GM23338 (cell line): ENCODE data around the gene HMGCS2. TPM values are rescaled to one million over a fixed set of nuclear protein-coding genes. Genes with fewer than 3 reads are reported as not detected.

ENCODE experiments used
- ATAC-seq: fragments of 200-7000 bp; cut with Tn5 transposase; 3 replicates; pipeline ENCODE4 v1.9.1; 2020
- DNase-seq: peaks from one replicate; pipeline ENCODE4 v3.0.0-alpha.2; 2015; ENCODE audit warnings: low spot score
- H2AFZ ChIP-seq: fragments of 200-600 bp; sonication (generic); 2 replicates; pipeline ENCODE4 v1.8.0; 2016; ENCODE audit warnings: antibody characterized with exemption, mild to moderate bottlenecking, moderate library complexity
- H3F3A ChIP-seq: fragments of 200-600 bp; sonication (generic); replicated peaks from 2 replicates; pipeline ENCODE4 v1.8.0; 2017; ENCODE audit warnings: antibody characterized with exemption, mixed run types, low read depth
- H3K27ac ChIP-seq: fragments of 200-600 bp; sonication (generic); 2 replicates; pipeline ENCODE4 v1.6.1; 2016; ENCODE audit warnings: low read depth
- H3K27me3 ChIP-seq: fragments of 200-600 bp; sonication (generic); 2 replicates; pipeline ENCODE4 v1.8.0; 2016; ENCODE audit warnings: mild to moderate bottlenecking, mixed run types, moderate library complexity; ENCODE audit not compliant: insufficient read depth
- H3K36me3 ChIP-seq: fragments of 200-600 bp; sonication (generic); 2 replicates; pipeline ENCODE4 v1.8.0; 2016; ENCODE audit warnings: mild to moderate bottlenecking; ENCODE audit not compliant: insufficient read depth
- H3K4me1 ChIP-seq: fragments of 200-600 bp; sonication (generic); 2 replicates; pipeline ENCODE4 v1.8.0; 2016; ENCODE audit warnings: mild to moderate bottlenecking, moderate library complexity; ENCODE audit not compliant: insufficient read depth
- H3K4me2 ChIP-seq: fragments of 200-600 bp; sonication (generic); 2 replicates; pipeline ENCODE4 v1.7.1; 2017; ENCODE audit warnings: mixed run types
- H3K4me3 ChIP-seq: fragments of 200-600 bp; sonication (generic); 2 replicates; pipeline ENCODE4 v1.6.1; 2016; ENCODE audit warnings: mixed run types
- H3K79me2 ChIP-seq: fragments of 200-600 bp; sonication (generic); replicated peaks from 2 replicates; pipeline ENCODE4 v1.8.0; 2017; ENCODE audit warnings: mild to moderate bottlenecking; ENCODE audit not compliant: insufficient read depth
- H3K9me2 ChIP-seq: fragments of 200-600 bp; sonication (generic); 2 replicates; pipeline ENCODE4 v1.8.0; 2017; ENCODE audit not compliant: insufficient read depth
- H4K20me1 ChIP-seq: fragments of 200-600 bp; sonication (generic); replicated peaks from 2 replicates; pipeline ENCODE4 v1.8.0; 2017; ENCODE audit warnings: mild to moderate bottlenecking; ENCODE audit not compliant: insufficient read depth
- H3K27ac Mint-ChIP-seq: 2 replicates; pipeline ENCODE4 v1.8.0; 2020; ENCODE audit warnings: inconsistent platforms, mild to moderate bottlenecking, moderate library complexity, mixed read lengths
- H3K27me3 Mint-ChIP-seq: 3 replicates; pipeline ENCODE4 v1.8.0; 2022; ENCODE audit warnings: low read depth, mild to moderate bottlenecking, moderate library complexity, mixed read lengths, inconsistent platforms; ENCODE audit not compliant: insufficient read depth, poor library complexity
- H3K36me3 Mint-ChIP-seq: 3 replicates; pipeline ENCODE4 v1.8.0; 2021; ENCODE audit warnings: low read depth, mild to moderate bottlenecking, inconsistent platforms, moderate library complexity, mixed read lengths
- H3K4me1 Mint-ChIP-seq: 3 replicates; pipeline ENCODE4 v1.8.0; 2020; ENCODE audit warnings: mild to moderate bottlenecking, inconsistent platforms, mixed read lengths
- H3K4me3 Mint-ChIP-seq: 3 replicates; pipeline ENCODE4 v1.8.0; 2021; ENCODE audit warnings: moderate library complexity, mild to moderate bottlenecking, inconsistent platforms, mixed read lengths
- H3K9me3 Mint-ChIP-seq: 3 replicates; pipeline ENCODE4 v1.8.0; 2020; ENCODE audit warnings: moderate library complexity, mild to moderate bottlenecking, inconsistent platforms, mixed read lengths
- CREB1 ChIP-seq: fragments of 250-450 bp; sonication (Bioruptor Pico); IDR thresholded peaks from 2 replicates; pipeline ENCODE4 v1.5.0; 2020; ENCODE audit warnings: low read depth, mild to moderate bottlenecking, moderate library complexity
- EZH2 ChIP-seq: fragments of 200-600 bp; sonication (generic); IDR thresholded peaks from one replicate; pipeline ENCODE4 v1.8.0; 2017; ENCODE audit warnings: antibody characterized with exemption, mild to moderate bottlenecking, low read depth; ENCODE audit not compliant: unreplicated experiment
- EZH2phosphoT487 ChIP-seq: fragments of 200-600 bp; sonication (generic); IDR thresholded peaks from one replicate; pipeline ENCODE4 v1.8.1; 2018; ENCODE audit warnings: antibody characterized with exemption; ENCODE audit not compliant: unreplicated experiment
- JUNB ChIP-seq: IDR thresholded peaks from one replicate; pipeline ENCODE4 v1.6.1; 2016; ENCODE audit warnings: antibody characterized with exemption; ENCODE audit not compliant: unreplicated experiment
- NANOG ChIP-seq: IDR thresholded peaks from 2 replicates; pipeline ENCODE4 v1.6.1; 2016; ENCODE audit warnings: antibody characterized with exemption, borderline replicate concordance
- POLR2AphosphoS5 ChIP-seq: IDR thresholded peaks from 2 replicates; pipeline ENCODE4 v1.6.1; 2016; ENCODE audit warnings: antibody characterized with exemption, low read depth
- STAT1 ChIP-seq: IDR thresholded peaks from one replicate; pipeline ENCODE4 v1.6.1; 2016; ENCODE audit warnings: antibody characterized with exemption; ENCODE audit not compliant: unreplicated experiment
- ZNF114 ChIP-seq: fragments of 250-450 bp; sonication (Bioruptor Pico); IDR thresholded peaks from 2 replicates; pipeline ENCODE4 v1.5.0; 2020; ENCODE audit warnings: mild to moderate bottlenecking, moderate library complexity
- ZNF331 ChIP-seq: fragments of 250-450 bp; sonication (Bioruptor Pico); IDR thresholded peaks from 2 replicates; pipeline ENCODE4 v1.5.0; 2020; ENCODE audit warnings: low read depth, mild to moderate bottlenecking, moderate library complexity
- polyA plus RNA-seq: library from polyadenylated mRNA; unstranded; fragments of >200 nt; fragmentation: Nextera tagmentation; extraction: Ambion mirVana; gene quantifications from 2 replicates; pipeline ENCODE4 v1.2.1, GENCODE V29; 2016
- total RNA-seq: library from RNA; depleted of rRNA; stranded (reverse); fragments of >200 nt; shearing (Covaris generic); gene quantifications from 2 replicates; pipeline ENCODE4 v1.2.3, GENCODE V29; 2014
- TF ChIP-seq, protein P1 (sequence below): fragments of 250-450 bp; sonication (Bioruptor Pico); IDR thresholded peaks from 2 replicates; pipeline ENCODE4 v1.5.0; 2020; ENCODE audit warnings: mild to moderate bottlenecking, moderate library complexity
- TF ChIP-seq, protein P2 (sequence below): IDR thresholded peaks from one replicate; pipeline ENCODE4 v1.6.1; 2018; ENCODE audit warnings: antibody characterized with exemption; ENCODE audit not compliant: unreplicated experiment
- TF ChIP-seq, protein P3 (sequence below): IDR thresholded peaks from 2 replicates; pipeline ENCODE4 v1.6.1; 2016; ENCODE audit warnings: antibody characterized with exemption
- TF ChIP-seq, protein P4 (sequence below), 2 experiments: fragments of 200-600 bp in 1 of 2; sonication (generic) in 1 of 2; conservative IDR thresholded peaks; 2 replicates each; pipeline versions ENCODE4 v1.5.1 to v1.6.1; 2016 to 2017; ENCODE audit warnings: antibody characterized with exemption in 2 of 2, low read depth in 2 of 2, mild to moderate bottlenecking in 2 of 2, moderate library complexity in 1 of 2

HMGCS2 gene
- total and polyA plus RNA-seq, 2 experiments from 2014 or later: not detected

DNA sequence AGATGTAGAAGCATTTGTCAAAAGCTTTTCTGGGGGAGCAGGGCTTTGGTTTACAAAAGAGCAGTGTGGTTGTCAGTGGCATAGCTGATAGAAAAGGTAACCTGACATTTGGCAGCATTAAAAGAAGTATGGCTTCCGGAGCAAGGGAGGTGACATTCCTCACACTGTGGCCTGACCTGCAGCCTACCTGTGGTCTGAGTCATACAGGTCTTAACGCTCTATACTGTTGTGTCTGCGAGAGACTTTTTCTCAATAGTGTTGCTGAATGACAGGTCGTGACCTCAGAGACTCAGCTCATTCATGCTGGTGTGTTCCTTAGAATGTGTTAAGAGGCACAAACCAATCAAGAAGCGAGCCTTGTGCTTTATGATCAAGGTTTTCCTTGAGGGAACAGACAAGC, 37.6 kb downstream of the HMGCS2 start:
- H3K36me3 ChIP-seq: peaks cover 91% of the 10 kb centered on the region
- no peak overlapping the region for H3K4me2 ChIP-seq
- Mint-ChIP-seq H3K4me3 (no peak overlapping the region), H3K9me3 (no peaks in the 10 kb centered on the region), H3K36me3 (peaks cover 99% of the 10 kb centered on the region), H3K4me1 (peaks cover 22% of the 10 kb centered on the region), H3K27me3 (peaks cover 5% of the 10 kb centered on the region), H3K27ac (no peak overlapping the region)
- TF ChIP-seq, protein P1, sequence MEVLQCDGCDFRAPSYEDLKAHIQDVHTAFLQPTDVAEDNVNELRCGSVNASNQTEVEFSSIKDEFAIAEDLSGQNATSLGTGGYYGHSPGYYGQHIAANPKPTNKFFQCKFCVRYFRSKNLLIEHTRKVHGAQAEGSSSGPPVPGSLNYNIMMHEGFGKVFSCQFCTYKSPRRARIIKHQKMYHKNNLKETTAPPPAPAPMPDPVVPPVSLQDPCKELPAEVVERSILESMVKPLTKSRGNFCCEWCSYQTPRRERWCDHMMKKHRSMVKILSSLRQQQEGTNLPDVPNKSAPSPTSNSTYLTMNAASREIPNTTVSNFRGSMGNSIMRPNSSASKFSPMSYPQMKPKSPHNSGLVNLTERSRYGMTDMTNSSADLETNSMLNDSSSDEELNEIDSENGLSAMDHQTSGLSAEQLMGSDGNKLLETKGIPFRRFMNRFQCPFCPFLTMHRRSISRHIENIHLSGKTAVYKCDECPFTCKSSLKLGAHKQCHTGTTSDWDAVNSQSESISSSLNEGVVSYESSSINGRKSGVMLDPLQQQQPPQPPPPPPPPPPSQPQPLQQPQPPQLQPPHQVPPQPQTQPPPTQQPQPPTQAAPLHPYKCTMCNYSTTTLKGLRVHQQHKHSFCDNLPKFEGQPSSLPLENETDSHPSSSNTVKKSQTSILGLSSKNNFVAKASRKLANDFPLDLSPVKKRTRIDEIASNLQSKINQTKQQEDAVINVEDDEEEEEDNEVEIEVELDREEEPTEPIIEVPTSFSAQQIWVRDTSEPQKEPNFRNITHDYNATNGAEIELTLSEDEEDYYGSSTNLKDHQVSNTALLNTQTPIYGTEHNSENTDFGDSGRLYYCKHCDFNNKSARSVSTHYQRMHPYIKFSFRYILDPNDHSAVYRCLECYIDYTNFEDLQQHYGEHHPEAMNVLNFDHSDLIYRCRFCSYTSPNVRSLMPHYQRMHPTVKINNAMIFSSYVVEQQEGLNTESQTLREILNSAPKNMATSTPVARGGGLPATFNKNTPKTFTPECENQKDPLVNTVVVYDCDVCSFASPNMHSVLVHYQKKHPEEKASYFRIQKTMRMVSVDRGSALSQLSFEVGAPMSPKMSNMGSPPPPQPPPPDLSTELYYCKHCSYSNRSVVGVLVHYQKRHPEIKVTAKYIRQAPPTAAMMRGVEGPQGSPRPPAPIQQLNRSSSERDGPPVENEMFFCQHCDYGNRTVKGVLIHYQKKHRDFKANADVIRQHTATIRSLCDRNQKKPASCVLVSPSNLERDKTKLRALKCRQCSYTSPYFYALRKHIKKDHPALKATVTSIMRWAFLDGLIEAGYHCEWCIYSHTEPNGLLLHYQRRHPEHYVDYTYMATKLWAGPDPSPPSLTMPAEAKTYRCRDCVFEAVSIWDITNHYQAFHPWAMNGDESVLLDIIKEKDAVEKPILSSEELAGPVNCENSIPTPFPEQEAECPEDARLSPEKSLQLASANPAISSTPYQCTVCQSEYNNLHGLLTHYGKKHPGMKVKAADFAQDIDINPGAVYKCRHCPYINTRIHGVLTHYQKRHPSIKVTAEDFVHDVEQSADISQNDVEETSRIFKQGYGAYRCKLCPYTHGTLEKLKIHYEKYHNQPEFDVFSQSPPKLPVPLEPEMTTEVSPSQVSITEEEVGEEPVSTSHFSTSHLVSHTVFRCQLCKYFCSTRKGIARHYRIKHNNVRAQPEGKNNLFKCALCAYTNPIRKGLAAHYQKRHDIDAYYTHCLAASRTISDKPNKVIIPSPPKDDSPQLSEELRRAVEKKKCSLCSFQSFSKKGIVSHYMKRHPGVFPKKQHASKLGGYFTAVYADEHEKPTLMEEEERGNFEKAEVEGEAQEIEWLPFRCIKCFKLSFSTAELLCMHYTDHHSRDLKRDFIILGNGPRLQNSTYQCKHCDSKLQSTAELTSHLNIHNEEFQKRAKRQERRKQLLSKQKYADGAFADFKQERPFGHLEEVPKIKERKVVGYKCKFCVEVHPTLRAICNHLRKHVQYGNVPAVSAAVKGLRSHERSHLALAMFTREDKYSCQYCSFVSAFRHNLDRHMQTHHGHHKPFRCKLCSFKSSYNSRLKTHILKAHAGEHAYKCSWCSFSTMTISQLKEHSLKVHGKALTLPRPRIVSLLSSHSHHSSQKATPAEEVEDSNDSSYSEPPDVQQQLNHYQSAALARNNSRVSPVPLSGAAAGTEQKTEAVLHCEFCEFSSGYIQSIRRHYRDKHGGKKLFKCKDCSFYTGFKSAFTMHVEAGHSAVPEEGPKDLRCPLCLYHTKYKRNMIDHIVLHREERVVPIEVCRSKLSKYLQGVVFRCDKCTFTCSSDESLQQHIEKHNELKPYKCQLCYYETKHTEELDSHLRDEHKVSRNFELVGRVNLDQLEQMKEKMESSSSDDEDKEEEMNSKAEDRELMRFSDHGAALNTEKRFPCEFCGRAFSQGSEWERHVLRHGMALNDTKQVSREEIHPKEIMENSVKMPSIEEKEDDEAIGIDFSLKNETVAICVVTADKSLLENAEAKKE: no peak
- TF ChIP-seq NANOG: no peak
- no peak for TF ChIP-seq JUNB
- TF ChIP-seq, protein P2, sequence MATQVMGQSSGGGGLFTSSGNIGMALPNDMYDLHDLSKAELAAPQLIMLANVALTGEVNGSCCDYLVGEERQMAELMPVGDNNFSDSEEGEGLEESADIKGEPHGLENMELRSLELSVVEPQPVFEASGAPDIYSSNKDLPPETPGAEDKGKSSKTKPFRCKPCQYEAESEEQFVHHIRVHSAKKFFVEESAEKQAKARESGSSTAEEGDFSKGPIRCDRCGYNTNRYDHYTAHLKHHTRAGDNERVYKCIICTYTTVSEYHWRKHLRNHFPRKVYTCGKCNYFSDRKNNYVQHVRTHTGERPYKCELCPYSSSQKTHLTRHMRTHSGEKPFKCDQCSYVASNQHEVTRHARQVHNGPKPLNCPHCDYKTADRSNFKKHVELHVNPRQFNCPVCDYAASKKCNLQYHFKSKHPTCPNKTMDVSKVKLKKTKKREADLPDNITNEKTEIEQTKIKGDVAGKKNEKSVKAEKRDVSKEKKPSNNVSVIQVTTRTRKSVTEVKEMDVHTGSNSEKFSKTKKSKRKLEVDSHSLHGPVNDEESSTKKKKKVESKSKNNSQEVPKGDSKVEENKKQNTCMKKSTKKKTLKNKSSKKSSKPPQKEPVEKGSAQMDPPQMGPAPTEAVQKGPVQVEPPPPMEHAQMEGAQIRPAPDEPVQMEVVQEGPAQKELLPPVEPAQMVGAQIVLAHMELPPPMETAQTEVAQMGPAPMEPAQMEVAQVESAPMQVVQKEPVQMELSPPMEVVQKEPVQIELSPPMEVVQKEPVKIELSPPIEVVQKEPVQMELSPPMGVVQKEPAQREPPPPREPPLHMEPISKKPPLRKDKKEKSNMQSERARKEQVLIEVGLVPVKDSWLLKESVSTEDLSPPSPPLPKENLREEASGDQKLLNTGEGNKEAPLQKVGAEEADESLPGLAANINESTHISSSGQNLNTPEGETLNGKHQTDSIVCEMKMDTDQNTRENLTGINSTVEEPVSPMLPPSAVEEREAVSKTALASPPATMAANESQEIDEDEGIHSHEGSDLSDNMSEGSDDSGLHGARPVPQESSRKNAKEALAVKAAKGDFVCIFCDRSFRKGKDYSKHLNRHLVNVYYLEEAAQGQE: no peak
- TF ChIP-seq ZNF114: no peak
- no peak for TF ChIP-seq CREB1 (CRISPR knock-in tag)
- no peak for TF ChIP-seq EZH2phosphoT487
- no peak for TF ChIP-seq POLR2AphosphoS5
- no peak for TF ChIP-seq EZH2
- TF ChIP-seq, protein P3, sequence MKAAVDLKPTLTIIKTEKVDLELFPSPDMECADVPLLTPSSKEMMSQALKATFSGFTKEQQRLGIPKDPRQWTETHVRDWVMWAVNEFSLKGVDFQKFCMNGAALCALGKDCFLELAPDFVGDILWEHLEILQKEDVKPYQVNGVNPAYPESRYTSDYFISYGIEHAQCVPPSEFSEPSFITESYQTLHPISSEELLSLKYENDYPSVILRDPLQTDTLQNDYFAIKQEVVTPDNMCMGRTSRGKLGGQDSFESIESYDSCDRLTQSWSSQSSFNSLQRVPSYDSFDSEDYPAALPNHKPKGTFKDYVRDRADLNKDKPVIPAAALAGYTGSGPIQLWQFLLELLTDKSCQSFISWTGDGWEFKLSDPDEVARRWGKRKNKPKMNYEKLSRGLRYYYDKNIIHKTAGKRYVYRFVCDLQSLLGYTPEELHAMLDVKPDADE: no peak
- TF ChIP-seq ZNF331: no peak
- TF ChIP-seq, protein P4, sequence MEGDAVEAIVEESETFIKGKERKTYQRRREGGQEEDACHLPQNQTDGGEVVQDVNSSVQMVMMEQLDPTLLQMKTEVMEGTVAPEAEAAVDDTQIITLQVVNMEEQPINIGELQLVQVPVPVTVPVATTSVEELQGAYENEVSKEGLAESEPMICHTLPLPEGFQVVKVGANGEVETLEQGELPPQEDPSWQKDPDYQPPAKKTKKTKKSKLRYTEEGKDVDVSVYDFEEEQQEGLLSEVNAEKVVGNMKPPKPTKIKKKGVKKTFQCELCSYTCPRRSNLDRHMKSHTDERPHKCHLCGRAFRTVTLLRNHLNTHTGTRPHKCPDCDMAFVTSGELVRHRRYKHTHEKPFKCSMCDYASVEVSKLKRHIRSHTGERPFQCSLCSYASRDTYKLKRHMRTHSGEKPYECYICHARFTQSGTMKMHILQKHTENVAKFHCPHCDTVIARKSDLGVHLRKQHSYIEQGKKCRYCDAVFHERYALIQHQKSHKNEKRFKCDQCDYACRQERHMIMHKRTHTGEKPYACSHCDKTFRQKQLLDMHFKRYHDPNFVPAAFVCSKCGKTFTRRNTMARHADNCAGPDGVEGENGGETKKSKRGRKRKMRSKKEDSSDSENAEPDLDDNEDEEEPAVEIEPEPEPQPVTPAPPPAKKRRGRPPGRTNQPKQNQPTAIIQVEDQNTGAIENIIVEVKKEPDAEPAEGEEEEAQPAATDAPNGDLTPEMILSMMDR (conservative IDR thresholded peaks at IDR 0.05; ENCODE audit: low read depth in 2 of 2): no peak
- TF ChIP-seq STAT1: no peak
- peaks cover 27% of the 10 kb centered on the region; the same call in 1 of the 2 replicates for H3F3A ChIP-seq
- no peak overlapping the region for H3K27ac ChIP-seq
- no peak for ATAC-seq
- peaks cover 79% of the 10 kb centered on the region for H4K20me1 ChIP-seq
- H3K9me2 ChIP-seq: no peaks in the 10 kb centered on the region
- DNase-seq: no peak
- no peak overlapping the region for H3K4me3 ChIP-seq
- peaks cover 77% of the 10 kb centered on the region for H3K79me2 ChIP-seq
- no peaks in the 10 kb centered on the region for H3K27me3 ChIP-seq
- peaks cover 8% of the 10 kb centered on the region; the same call in 1 of the 2 replicates for H3K4me1 ChIP-seq
- no peak overlapping the region for H2AFZ ChIP-seq
